NOMO-1 treated with dmso at 0.1 percent for 144 hours (cell line): Measurements from ENCODE around the gene GNG12.

Experiments
- DNase-seq: peaks from one replicate; lab custom pipeline; 2025; ENCODE audit not compliant: unreplicated experiment; lab: John Stamatoyannopoulos, UW

Gene GNG12

DNA sequence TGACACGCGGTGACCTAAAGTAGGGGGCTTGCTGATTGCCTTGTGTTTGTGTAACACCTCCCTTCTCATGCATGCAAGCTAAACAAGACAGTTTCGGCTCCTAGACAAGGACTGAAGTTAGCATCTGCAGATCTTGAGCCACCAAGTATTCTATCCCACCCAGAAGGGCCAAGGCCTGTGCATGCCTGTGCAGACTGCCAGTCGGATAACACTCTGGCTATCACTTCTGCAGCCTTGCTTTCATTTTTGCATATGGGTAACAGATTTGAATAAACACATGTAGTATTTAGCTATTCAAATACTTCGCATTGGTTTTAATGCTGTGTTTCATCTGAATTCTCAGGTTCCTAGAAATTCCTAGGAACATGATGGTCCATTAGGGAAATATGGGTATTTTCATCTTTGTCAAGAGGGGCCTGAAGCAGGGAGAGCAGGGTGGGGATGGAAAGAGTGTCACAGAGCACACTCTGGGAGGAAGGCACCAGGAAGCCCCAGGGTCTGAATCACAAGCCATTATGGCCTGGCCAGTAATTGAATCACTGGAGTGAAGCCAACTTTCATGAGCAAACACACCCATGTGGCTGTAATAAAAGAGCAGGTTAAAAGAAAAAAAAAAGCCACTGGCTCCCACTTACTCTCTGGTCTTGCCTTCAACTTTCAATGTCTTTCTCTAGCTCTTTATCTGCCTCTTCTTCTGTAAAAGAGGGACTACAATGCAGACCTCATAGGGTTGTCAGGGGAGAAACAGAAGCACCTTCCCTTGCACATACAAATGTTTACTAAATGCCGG lies 120.0 kb downstream of the GNG12 start:
- DNase-seq, result no peak

DNA sequence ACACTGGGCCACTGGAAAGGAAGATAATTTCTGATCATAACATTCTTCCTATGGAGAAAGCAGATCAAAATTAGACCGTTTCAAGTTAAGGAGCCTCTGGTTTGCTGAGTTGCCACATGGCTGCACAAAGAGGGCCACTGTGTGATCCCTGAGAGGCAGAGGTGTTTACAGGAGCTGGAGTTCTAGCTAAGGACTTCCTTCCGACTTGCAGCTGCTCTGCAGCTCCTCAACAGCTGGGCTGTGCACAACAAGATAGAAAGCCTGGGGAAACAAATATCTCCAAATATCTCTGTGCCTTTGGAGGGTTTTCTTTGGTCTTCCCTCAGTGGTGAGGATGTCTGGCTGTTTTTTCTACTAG lies 121.4 kb downstream of the GNG12 start:
- no peak for DNase-seq

DNA sequence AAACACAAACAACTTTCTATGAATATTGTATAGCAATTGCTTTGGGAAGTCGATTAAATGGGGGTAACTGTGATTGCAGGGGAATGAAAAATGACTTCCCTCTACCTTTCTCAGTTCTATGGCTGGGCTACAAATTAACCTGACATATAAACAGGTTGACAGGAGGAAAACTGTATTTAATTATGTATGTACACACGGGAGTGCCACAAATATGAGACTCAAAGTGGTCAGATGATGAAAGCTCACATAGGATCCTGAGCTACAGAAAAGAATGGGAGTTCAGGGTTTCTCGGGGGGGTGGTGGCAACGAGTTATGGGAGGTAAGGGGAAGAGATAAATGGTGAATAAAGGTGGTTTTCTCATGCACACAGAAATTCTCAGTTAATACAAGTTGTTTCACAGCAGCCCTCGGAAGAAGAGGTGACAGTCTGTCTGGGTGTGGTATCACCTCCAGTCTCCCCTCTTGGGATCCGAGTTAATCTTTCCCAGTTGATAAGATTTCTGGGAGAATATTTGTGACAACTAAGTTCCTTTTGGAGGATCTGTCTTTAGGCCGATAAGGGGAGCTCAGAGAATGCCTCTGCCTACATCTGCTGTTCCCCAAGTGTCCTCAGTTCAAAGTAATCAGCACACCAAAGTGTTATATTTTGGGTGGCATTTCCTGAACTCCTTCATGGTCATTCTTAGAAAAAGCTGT lies 122.0 kb downstream of the GNG12 start:
- DNase-seq, result no peak

DNA sequence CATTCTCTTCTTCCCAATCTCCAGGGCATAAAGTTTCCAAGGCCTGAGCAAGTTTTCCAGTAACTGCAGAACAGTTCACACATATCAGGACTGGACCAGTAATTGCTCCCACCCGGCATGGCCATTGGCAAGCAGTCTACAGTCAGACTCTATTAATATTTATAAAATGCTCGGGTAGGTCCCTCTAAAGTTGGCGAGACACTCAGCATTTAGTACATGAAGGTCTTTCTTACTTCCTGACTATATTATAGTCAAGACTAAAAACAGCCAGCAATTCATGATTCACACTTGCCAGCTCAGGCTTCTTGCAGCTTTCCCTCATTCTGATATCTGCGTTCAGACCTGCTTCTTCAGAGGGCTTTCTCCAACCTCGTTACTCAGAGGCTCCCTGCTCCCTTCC lies 122.8 kb downstream of the GNG12 start:
- DNase-seq, result no peak

DNA sequence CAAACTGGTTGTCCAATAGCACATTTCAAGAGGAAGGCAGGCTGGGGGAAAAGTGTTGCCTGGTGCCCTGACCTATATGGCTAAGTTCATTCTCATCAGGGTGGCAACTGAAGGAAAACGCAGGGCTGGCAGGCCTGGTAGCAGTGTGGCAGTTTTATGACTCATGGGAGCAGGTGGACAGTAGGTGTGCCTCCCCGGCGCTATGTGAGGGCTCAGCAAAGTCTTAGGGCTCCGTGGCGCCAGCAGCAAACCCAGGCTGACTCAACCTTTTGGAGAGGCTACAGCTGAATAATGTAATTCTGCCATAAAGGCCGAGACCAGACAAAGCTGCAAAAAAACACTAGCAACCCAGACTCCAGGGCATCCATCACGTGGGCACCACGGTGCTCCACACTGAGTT lies 124.7 kb downstream of the GNG12 start:
- no peak for DNase-seq

DNA sequence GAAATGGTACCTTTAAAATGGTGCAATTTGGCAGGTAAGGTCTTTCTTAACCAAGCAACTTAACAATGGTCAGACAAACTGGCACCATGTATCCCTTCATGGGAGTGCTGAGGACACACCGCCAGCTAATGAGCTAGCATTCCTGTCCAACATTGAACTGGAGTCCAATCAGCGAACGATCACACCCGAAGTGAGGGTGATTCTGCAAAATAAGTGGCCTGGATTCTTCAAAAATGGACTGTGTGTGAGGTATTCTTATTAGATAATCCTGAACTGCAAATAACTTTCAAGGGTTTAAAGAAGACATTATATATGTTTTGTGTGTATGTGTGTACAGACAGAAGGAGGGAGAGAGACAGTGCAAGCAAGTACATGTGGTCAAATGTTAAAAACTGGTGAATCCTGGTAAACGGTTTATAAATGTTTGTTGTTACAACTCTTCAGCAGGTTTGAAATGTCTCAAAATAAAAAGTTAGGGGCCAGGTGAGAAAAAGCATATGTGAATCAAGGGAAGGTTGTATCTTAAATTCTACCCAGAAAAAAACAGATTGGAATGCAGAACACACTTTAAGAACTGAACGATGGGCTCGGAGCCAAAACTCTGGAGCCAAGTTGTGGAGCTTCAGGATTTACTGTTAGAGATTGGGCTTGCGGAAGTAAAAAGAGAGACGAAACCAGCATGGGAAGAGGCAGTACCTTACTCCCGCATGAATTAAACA lies 127.4 kb downstream of the GNG12 start:
- DNase-seq, result no peak

DNA sequence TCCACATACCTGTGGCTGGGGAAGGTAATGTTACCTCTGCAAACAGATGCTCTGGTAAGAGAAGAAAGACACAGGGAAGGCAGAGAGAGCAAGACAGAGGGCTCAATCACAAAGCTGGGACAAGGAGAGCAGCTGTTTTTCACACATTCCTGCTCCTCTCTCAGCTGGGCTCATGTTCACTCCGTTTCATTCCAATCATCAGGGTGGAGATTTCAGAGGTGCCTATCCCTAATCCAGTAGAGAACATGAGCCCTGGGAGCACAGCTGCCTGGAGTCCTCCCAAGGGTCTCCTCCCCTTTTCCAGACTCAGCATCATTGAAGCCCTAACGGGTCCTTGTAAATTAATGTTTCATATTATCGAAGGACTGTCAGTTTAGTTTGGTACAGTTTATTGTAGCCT lies 128.9 kb downstream of the GNG12 start:
- no peak for DNase-seq

DNA sequence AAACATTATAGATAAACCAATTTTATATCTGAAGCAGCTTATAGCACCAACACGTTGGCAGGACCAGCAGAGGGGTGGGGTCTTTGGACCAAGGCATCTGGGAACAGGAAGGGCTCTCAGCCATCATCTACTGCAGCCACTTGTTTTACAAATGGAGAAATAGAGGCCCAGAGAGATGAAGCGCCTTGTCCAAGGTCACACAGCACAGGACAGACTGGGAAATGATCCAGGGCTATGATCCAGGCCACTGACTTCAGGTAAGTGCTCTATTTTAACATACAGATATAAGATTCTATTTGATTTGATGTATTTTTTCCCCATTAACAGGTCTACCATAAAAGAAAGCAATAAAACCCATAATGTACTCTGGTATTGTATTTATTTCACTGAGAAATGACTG lies 131.4 kb downstream of the GNG12 start:
- no peak for DNase-seq

DNA sequence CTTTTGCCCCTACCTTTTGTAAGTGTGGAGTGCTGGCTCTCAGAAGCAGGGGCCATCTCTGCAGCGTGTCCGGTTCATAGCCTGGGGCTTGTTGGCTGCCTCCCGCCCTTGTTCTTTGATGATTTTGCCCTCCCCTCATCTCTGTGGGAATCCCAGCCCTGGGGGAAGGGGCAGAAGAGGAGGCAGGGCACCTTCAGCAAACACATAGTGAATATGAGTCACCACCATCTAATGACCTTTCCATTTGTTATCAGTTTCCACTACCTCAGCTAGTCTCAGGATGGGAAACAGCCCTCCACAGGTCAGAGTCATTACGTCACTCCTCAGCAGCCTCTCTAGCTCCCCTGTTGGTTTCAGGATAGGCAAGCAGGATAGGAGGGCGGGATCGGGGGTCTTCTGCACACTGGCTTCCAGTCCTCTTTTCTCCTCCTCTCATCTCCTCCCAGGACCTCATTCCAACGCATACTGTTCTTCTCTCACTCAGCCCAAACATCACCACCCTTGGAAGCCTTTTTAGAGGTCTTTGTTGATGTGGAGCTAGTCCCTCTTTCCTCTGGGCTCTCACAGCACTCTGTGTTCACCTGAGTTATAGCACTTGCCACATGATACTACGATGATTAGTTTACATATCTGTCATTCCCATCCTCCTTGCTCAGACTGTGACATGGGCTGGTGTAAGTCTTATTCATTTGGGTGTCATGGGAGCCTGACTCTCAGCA lies 132.4 kb downstream of the GNG12 start:
- no peak for DNase-seq

DNA sequence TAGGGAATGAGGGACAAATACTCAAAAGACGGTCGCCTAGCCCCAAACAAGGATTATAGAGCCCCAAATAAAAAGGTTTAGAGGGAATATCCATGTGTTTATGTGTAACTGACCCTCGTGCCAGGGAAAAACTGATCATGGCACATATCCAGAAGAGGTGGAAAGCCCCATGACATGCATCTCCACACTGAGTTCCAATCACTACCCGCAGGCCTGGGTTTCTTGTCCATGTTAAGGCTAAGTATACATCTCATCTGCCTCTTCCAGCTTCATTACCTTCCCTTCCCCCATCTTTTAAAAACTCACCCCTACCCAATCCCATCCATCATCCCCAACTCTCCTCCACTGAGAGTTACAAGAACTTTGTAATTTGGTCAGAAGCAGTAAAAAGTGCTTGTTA lies 133.0 kb downstream of the GNG12 start:
- no peak for DNase-seq

DNA sequence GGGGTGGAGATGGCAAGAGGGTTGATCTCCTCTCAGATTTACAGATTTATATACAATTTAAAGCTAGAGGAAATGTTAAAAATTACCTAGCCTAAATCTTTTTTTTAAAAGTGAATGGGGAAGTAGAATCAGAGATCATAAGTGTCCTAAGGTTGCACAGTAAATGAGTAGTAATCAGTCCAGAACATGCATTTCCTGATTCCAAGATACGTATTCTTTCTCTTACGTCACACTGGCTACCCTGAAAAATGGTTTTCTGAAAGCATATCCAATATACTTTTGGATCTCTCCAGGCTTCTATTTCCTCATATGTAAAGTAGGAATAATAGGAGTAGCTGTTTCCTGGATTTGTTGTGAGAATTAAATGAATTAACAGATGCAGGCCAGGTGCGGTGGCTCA lies 136.6 kb downstream of the GNG12 start:
- no peak for DNase-seq

DNA sequence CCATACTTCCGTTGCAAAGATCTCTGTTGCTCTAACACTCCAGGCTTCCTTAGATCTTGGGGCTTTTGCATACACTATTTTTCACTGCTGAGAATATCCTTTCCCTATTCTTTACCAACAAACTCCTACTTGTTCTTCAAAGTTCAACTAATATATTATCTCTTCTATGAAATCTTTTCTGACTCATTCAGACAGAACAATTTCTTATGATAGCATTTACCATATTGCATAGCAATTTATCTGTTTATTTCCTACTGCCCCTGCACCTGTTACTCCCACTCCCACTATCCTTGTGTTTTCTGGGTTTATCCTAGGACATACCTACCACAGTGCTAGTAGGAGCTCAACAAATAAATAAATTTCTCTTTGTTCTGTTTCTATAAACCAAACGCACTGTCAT lies 137.3 kb downstream of the GNG12 start:
- DNase-seq, result no peak

DNA sequence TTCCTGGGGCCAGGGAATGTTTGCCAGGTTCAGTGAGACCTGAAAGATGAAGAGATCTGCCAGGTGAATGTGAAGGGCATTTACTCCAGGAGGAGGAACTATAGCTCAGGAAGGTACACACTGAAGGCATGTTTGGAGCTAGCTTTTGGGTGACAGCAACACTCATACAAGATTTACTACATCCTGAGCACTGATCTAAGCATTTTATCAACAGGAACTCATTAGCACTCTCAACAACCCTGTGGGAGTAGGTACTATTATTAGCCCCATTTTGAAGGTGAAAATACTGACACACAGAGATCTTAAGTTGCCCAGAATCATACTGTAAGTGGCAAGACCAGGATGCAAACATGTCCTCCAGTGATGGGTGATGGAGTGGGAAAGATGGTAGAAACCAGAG lies 141.6 kb downstream of the GNG12 start:
- no peak for DNase-seq

DNA sequence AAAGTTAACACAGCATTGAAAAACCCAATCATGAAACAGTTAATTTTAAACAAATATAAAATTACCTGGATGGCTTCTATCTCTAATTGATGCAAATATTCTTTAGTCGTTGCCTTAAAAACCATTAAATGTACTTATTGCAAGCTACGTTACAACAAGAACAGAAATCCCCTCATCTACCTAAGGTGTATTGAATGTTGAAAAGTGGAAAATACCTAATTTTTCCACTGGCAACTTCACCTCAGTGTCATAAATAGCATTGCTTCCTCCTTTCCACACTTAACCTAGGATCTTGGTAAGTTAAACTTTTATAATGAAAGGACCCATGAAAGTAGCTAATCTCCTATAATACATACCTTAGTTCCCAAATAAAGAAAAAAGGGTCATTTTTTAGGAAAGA lies 142.9 kb downstream of the GNG12 start:
- no peak for DNase-seq

DNA sequence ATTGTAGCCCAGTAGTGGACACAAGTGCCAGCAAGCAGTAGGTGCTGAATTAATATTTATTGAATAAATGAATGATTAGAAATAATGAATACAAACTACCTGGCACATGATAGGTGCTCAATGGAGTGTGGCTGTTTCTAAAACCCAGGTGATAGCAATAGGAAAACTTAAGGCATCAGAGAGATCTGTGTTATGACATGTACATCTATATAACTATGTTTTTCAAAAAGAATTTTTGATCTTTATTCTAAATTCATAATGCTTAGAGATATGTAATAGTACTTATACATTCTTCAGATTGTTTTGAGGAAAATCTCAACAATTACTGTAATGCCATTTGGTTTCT lies 143.3 kb downstream of the GNG12 start:
- DNase-seq, result no peak

DNA sequence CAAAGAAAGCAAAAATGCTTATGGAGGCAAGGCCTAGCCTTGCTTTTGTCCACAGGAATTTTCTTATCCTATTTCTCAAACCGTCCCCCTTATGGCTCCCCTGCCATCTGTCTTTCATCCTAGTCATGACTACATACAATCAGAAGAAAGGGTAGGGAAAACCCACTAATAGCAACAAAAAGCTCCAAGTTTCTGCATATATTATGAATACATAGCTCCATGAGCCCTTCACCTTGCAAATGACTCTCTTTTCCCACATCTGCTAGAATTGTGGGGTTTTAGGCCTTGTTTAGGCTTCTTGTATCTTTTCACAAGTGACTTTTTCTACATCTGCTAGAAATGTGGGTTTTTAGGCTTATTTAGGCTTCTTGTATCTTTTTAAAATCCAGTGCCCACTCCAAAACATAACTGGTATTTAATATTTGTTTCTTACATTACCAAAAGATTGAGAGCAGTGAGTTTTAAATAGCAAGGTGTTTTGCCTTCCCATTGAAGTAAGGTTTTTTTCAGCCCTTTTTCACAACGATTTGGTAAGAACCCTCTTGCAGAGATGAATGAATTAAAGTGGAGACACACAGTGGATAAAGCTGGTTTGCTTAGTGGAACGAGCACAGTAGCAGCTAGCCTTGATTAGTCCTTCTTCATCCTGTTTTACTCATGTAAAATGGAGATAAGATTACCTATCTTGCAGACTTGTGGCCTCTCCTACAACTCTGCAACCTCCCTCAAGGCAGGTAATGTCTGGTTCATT lies 143.8 kb downstream of the GNG12 start:
- DNase-seq, result no peak

DNA sequence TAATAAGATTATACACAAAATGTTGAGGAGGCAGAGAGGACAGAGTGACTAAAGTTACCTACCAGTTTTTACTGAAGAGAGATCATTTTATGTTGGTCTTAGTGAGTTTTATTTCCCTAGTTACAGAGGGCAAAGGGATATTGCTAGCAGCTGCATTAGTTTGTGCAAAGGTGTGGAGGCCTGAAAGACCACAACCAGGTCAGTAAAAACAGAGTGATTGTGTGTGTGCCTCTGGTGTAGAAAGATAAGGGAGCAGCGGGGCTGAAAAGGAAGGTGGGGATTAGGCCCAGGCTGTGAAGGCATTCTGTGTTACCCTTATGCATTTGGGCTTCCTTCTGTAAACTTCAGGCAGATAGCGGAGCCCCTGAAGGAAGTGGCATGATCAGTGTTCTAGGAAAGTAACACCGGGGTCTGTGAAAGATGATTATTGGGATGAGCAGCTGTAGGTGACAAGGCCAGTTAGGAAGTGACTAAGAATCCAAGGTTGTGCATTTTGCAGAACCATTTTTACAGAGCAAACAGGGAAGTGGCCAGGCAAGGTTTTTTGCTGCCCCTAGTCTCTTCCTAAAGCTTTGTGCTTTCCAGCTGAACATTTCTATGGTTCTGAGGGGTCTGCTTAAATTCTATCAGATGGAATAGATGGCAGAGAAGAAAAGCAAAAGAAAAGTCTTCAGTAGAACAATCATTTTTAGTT lies 144.6 kb downstream of the GNG12 start:
- DNase-seq, result no peak

DNA sequence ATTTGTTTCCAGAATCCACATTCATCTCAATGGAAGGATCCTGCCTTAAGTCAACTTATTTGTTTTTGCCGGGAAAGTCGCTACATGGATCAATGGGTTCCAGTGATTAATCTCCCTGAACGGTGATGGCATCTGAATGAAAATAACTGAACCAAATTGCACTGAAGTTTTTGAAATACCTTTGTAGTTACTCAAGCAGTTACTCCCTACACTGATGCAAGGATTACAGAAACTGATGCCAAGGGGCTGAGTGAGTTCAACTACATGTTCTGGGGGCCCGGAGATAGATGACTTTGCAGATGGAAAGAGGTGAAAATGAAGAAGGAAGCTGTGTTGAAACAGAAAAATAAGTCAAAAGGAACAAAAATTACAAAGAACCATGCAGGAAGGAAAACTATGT lies 145.6 kb downstream of the GNG12 start:
- DNase-seq, result no peak

DNA sequence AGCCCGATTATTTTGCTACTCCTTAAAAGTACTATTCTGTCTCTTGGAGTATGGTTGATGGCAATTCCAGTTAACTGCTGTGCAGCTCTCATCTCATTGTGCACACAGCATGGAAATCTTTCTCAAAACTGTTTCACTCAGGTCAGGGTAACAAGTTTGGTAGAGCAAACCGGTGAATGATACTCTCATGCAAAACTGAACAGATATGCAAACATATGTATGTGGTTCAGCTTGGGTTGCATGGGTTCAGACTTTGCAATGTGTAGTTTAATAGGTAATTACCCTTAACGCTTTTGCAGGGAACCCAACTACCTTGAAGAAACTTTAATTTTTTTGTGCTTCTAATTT lies 146.1 kb downstream of the GNG12 start:
- no peak for DNase-seq
